ENCODE results near the gene CGA. TPM values are rescaled to one million over a fixed set of nuclear protein-coding genes. Genes with fewer than 3 reads are reported as not detected.
"Not testable (repeated sequence)": the region's sequence is repeated elsewhere in the genome, so short reads cannot be mapped to it uniquely, and the experiment has no call there.

The CGA gene
- not detected for total RNA-seq

DNA sequence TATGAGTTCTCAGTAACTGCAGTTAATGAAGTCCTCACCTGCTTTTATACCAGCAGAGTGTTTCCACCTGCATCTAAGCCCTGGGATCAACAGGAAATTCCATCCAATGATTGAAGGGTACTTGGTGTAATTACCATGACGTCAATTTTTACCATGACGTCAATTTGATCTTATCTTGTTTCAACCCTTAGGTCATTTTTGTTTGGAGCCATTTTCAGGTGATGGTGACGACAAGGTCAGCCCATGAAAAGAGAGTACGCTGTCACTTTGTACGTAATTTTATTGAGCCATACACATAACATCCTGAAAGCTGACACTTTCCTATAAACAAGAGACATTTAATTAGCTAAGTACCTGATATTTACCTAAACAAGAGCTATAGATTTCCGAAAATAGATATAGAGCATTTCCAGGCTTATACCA, at the start of gene CGA:
Gene CGA, minus strand, starts transcription at position 20 of the 423 bp plus-strand sequence. CDS start 6,906 bp downstream, outside the sequence.
- TF ChIP-seq, protein P1, sequence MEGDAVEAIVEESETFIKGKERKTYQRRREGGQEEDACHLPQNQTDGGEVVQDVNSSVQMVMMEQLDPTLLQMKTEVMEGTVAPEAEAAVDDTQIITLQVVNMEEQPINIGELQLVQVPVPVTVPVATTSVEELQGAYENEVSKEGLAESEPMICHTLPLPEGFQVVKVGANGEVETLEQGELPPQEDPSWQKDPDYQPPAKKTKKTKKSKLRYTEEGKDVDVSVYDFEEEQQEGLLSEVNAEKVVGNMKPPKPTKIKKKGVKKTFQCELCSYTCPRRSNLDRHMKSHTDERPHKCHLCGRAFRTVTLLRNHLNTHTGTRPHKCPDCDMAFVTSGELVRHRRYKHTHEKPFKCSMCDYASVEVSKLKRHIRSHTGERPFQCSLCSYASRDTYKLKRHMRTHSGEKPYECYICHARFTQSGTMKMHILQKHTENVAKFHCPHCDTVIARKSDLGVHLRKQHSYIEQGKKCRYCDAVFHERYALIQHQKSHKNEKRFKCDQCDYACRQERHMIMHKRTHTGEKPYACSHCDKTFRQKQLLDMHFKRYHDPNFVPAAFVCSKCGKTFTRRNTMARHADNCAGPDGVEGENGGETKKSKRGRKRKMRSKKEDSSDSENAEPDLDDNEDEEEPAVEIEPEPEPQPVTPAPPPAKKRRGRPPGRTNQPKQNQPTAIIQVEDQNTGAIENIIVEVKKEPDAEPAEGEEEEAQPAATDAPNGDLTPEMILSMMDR (IDR thresholded peaks at IDR 0.05): no peak
- no peaks in the 10 kb centered on the region for H3K36me3 ChIP-seq
- no peaks in the 10 kb centered on the region for H3K4me1 ChIP-seq
- no peak within 1 kb of the TSS for H3K4me3 ChIP-seq
- H3K27me3 ChIP-seq: no peaks in the 10 kb centered on the region
- DNase-seq (ENCODE audit: low spot score in 2 of 2): no peak
- no peaks in the 10 kb centered on the region for H3K9me3 ChIP-seq
- H3K27ac ChIP-seq: no peak within 1 kb of the TSS
- intact Hi-C loops (cut with DNase I): no loop called here

DNA sequence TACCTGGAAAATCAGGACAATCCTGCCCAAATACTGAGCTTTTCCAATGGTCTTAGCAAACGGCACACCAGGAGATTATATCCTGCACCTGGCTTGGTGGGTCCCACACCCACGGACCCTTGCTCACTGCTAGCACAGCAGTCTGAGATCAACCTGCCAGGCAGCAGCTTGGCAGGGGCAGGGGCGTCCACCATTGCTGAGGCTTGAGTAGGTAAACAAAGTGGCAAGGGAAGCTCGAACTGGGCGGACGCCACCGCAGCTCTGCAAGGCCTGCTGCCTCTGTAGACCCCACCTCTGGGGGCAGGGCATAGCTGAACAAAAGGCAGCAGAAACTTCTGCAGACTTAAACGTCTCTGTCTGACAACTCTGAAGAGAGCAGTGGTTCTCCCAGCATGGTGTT, 45.0 kb upstream of the CGA start:
- DNase-seq (ENCODE audit: low spot score in 2 of 2); H3K4me3 ChIP-seq; H3K27ac ChIP-seq; H3K9me3 ChIP-seq; H3K36me3 ChIP-seq; H3K4me1 ChIP-seq; H3K27me3 ChIP-seq: not testable (repeated sequence)
- intact Hi-C loops (cut with DNase I): loop anchor here (1.0 to 5.0 kb wide), 2 partner anchors 98 to 182 kb away; partner anchors contain the start of gene SMIM8

DNA sequence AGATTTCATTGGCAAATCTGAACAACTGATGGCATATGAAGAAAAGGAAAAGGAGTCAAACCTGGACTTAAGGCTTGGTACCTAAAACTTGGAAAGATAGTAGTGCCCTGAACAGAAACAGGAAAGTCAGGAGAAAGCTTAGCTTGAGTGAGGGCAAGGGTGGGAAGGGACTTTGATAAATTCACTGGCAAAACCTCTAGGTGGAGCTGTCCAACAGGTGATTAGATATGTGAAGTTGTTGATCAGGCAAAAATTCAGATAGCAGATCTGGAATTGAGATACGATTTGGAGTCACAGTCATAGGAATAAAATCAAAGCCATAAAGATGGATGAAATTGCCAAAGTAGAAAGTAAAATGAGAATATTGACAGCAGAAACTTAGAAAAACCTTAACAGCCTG, 44.3 kb upstream of the CGA start:
- DNase-seq (ENCODE audit: low spot score in 2 of 2): no peak
- H3K27me3 ChIP-seq: no peaks in the 10 kb centered on the region
- H3K4me3 ChIP-seq: no peak overlapping the region
- H3K4me1 ChIP-seq: no peaks in the 10 kb centered on the region
- H3K27ac ChIP-seq: no peak overlapping the region
- intact Hi-C loops (cut with DNase I): loop anchor here (1.0 to 5.0 kb wide), 2 partner anchors 99 to 183 kb away; partner anchors contain the start of gene SMIM8
- no peaks in the 10 kb centered on the region for H3K9me3 ChIP-seq
- TF ChIP-seq, protein P1 (IDR thresholded peaks at IDR 0.05): peak; percentile 48 to 63 (median 60)
- H3K36me3 ChIP-seq: no peaks in the 10 kb centered on the region

DNA sequence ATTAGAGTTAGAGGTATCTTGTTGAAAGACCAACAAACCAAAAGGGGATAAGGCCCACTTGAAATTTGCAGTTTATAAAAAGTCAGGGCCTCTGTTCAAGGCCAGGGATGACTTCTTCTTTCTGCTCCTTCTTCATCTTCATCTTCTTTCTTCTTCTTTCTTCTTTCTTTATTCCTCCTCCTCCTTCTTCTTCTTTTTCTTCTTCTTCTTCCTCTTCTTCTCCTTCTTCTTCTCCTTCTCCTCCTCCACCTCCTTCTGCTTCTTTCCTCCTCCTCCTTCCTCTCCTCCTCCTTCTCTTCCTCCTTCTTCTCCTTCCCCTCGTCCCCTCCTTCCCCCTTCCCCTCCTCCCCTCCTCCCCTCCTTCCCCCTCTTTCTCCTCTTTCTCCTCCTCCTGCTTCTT, 42.1 kb upstream of the CGA start:
- intact Hi-C loops (cut with DNase I): loop anchor here (5.0 kb wide), 1 partner anchor 185 kb away; the partner anchor contains the start of gene SMIM8
- Histone ChIP-seq H3K36me3 (no peaks in the 10 kb centered on the region), H3K9me3 (no peaks in the 10 kb centered on the region), H3K27ac (no peak overlapping the region), H3K4me3 (no peak overlapping the region), H3K4me1 (no peaks in the 10 kb centered on the region), H3K27me3 (no peaks in the 10 kb centered on the region)
- DNase-seq (ENCODE audit: low spot score in 2 of 2): no peak
- TF ChIP-seq, protein P1 (IDR thresholded peaks at IDR 0.05): no peak

DNA sequence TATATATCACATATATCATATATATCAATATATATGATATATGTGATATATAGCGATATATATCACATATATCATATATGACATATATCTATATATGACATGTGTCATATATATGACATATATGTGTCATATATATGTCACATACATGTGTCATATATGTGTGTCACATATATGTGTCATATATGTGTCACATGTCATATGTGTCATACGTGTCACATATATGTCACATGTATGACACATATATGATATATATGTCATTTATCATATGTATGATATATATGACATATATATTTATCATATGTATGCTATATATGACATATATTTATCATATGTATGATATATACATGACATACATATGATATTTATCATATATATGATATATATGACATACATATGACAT, 32.8 kb upstream of the CGA start:
- no peaks in the 10 kb centered on the region for H3K4me1 ChIP-seq
- TF ChIP-seq, protein P1 (IDR thresholded peaks at IDR 0.05): no peak
- H3K9me3 ChIP-seq: no peaks in the 10 kb centered on the region
- H3K4me3 ChIP-seq: no peak overlapping the region
- DNase-seq (ENCODE audit: low spot score in 2 of 2): no peak
- H3K36me3 ChIP-seq: no peaks in the 10 kb centered on the region
- H3K27ac ChIP-seq: no peak overlapping the region
- intact Hi-C loops (cut with DNase I): no loop called here
- H3K27me3 ChIP-seq: no peaks in the 10 kb centered on the region

DNA sequence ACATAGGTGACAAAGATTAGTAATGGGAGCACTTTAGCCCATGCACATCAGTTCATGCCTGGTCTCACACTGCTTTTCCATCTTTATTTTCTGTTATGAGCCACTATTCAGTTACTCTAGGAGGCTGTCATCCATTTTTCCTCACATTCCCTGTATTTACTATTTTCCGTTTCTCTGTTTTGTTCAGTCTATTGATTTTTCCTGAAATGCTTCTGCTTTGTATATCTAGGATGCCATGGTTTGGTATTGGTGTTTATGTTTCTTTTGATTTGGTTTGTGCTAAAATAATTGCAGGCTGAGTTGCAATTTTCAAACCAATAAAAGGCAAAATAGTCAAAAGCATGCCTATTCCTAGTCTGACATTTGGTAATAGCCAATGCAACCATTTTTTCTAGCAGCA, 31.6 kb upstream of the CGA start:
- Histone ChIP-seq H3K9me3 (peaks cover 0 to 4% of the 10 kb centered on the region in 2 donors), H3K36me3 (no peaks in the 10 kb centered on the region), H3K4me3 (no peak overlapping the region), H3K4me1 (no peaks in the 10 kb centered on the region), H3K27me3 (no peaks in the 10 kb centered on the region), H3K27ac (no peak overlapping the region)
- TF ChIP-seq, protein P1 (IDR thresholded peaks at IDR 0.05): no peak
- intact Hi-C loops (cut with DNase I): no loop called here
- DNase-seq (ENCODE audit: low spot score in 2 of 2): no peak

Measured in ascending aorta (tissue), 2 donors.